DND-41 (cell line): Measurements from ENCODE around the gene ZNF214.

ENCODE experiments used
- ATAC-seq: fragments of 200-7000 bp; cut with Tn5 transposase; 3 replicates; pipeline ENCODE4 v1.9.1; 2021; ENCODE audit warnings: low read depth; ENCODE audit not compliant: insufficient read depth
- DNase-seq: peaks from one replicate; pipeline ENCODE4 v3.0.0-alpha.2; 2020
- H2AFZ ChIP-seq: 2 replicates; pipeline ENCODE4 v1.6.0; 2012; ENCODE audit warnings: low read depth, low read length
- H3K27ac ChIP-seq: 2 replicates; pipeline ENCODE4 v1.5.1; 2012; ENCODE audit warnings: low read length, inconsistent platforms
- H3K27me3 ChIP-seq: fragments of 200-600 bp; sonication (generic); 2 replicates; pipeline ENCODE4 v1.6.0; 2012; ENCODE audit warnings: low read length, mild to moderate bottlenecking, inconsistent platforms; ENCODE audit not compliant: insufficient read depth, poor library complexity
- H3K36me3 ChIP-seq: 2 replicates; pipeline ENCODE4 v1.5.1; 2012; ENCODE audit warnings: low read length, inconsistent platforms; ENCODE audit not compliant: insufficient read depth
- H3K4me1 ChIP-seq: 2 replicates; pipeline ENCODE4 v1.5.1; 2012; ENCODE audit warnings: mild to moderate bottlenecking, low read length; ENCODE audit not compliant: insufficient read depth
- H3K4me2 ChIP-seq: 2 replicates; pipeline ENCODE4 v1.6.0; 2012; ENCODE audit warnings: mild to moderate bottlenecking, moderate library complexity, low read length, inconsistent platforms; ENCODE audit not compliant: insufficient read depth
- H3K4me3 ChIP-seq, 2 experiments: fragments of 200-600 bp in 1 of 2; shearing (Covaris generic) in 1 of 2; 2 replicates each; pipeline ENCODE4 v1.5.1; 2012 to 2016; ENCODE audit warnings: inconsistent platforms in 2 of 2, low read length in 2 of 2, mild to moderate bottlenecking in 2 of 2, low read depth in 1 of 2, moderate library complexity in 1 of 2
- H3K79me2 ChIP-seq: 2 replicates; pipeline ENCODE4 v1.6.0; 2012; ENCODE audit warnings: low read length, inconsistent platforms; ENCODE audit not compliant: insufficient read depth
- H3K9ac ChIP-seq: 2 replicates; pipeline ENCODE4 v1.6.0; 2012; ENCODE audit warnings: low read depth, mild to moderate bottlenecking, inconsistent platforms, low read length, moderate library complexity
- H3K9me3 ChIP-seq: 2 replicates; pipeline ENCODE4 v1.5.1; 2012; ENCODE audit warnings: low read length, moderate library complexity, mild to moderate bottlenecking, inconsistent platforms; ENCODE audit not compliant: insufficient read depth, severe bottlenecking
- H4K20me1 ChIP-seq: 2 replicates; pipeline ENCODE4 v1.6.0; 2012; ENCODE audit warnings: low read length; ENCODE audit not compliant: insufficient read depth
- EZH2 ChIP-seq: IDR thresholded peaks from 3 replicates; pipeline ENCODE4 v1.6.1; 2012; ENCODE audit warnings: borderline replicate concordance, low read depth, mild to moderate bottlenecking, moderate library complexity, low read length, inconsistent platforms; ENCODE audit not compliant: severe bottlenecking
- TF ChIP-seq, protein P1 (sequence below): IDR thresholded peaks from 2 replicates; pipeline ENCODE4 v1.5.1; 2012; ENCODE audit warnings: borderline replicate concordance, low read length, moderate library complexity, mild to moderate bottlenecking; ENCODE audit not compliant: poor library complexity, severe bottlenecking; ENCODE audit errors: extremely low read depth

ZNF214 gene

GRCh38 chr11:7004482-7004881 lies 15.7 kb downstream of the ZNF214 start:
- Histone ChIP-seq H4K20me1 (no peaks in the 10 kb centered on the region), H3K4me3 (no peak overlapping the region), H3K36me3 (no peaks in the 10 kb centered on the region), H3K79me2 (no peaks in the 10 kb centered on the region), H3K9me3 (no peaks in the 10 kb centered on the region), H3K4me1 (no peaks in the 10 kb centered on the region), H3K27me3 (no peaks in the 10 kb centered on the region), H3K27ac (no peak overlapping the region), H2AFZ (no peak overlapping the region), H3K9ac (no peak overlapping the region), H3K4me2 (no peak overlapping the region)
- no peak for DNase-seq
- TF ChIP-seq EZH2 = no peak
- TF ChIP-seq, protein P1, sequence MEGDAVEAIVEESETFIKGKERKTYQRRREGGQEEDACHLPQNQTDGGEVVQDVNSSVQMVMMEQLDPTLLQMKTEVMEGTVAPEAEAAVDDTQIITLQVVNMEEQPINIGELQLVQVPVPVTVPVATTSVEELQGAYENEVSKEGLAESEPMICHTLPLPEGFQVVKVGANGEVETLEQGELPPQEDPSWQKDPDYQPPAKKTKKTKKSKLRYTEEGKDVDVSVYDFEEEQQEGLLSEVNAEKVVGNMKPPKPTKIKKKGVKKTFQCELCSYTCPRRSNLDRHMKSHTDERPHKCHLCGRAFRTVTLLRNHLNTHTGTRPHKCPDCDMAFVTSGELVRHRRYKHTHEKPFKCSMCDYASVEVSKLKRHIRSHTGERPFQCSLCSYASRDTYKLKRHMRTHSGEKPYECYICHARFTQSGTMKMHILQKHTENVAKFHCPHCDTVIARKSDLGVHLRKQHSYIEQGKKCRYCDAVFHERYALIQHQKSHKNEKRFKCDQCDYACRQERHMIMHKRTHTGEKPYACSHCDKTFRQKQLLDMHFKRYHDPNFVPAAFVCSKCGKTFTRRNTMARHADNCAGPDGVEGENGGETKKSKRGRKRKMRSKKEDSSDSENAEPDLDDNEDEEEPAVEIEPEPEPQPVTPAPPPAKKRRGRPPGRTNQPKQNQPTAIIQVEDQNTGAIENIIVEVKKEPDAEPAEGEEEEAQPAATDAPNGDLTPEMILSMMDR = no peak
- ATAC-seq = no peak; the same call in 2 of the 3 replicates

- H4K20me1 ChIP-seq = no peaks in the 10 kb centered on the region
- no peaks in the 10 kb centered on the region for H3K36me3 ChIP-seq
- H3K9me3 ChIP-seq = no peaks in the 10 kb centered on the region
- peaks cover 3% of the 10 kb centered on the region for H3K27me3 ChIP-seq
- H3K79me2 ChIP-seq = no peaks in the 10 kb centered on the region
- no peak overlapping the region for H3K27ac ChIP-seq
- no peak overlapping the region for H3K4me3 ChIP-seq
- H2AFZ ChIP-seq = no peak overlapping the region
- no peak overlapping the region for H3K9ac ChIP-seq
- ATAC-seq (no peak), DNase-seq (no peak)
- H3K4me2 ChIP-seq = no peak overlapping the region
- no peaks in the 10 kb centered on the region for H3K4me1 ChIP-seq
- TF ChIP-seq, protein P1 = no peak
- TF ChIP-seq EZH2 = no peak
Measured at GRCh38 chr11:6995703-6996102, 24.4 kb downstream of the ZNF214 start.

- Histone ChIP-seq H3K9ac (no peak overlapping the region), H3K4me2 (no peak overlapping the region), H3K4me1 (no peaks in the 10 kb centered on the region), H4K20me1 (no peaks in the 10 kb centered on the region), H3K27ac (no peak overlapping the region), H3K4me3 (no peak overlapping the region), H2AFZ (no peak overlapping the region), H3K27me3 (peaks cover 3% of the 10 kb centered on the region), H3K9me3 (no peaks in the 10 kb centered on the region), H3K36me3 (no peaks in the 10 kb centered on the region), H3K79me2 (no peaks in the 10 kb centered on the region)
- DNase-seq (no peak), ATAC-seq (no peak)
- TF ChIP-seq EZH2 = no peak
Measured at GRCh38 chr11:6992457-6993417, 27.4 kb downstream of the ZNF214 start.

- Histone ChIP-seq H3K27ac (no peak overlapping the region), H3K4me3 (no peak overlapping the region), H3K27me3 (peaks cover 3% of the 10 kb centered on the region), H3K79me2 (no peaks in the 10 kb centered on the region), H3K9ac (no peak overlapping the region), H3K4me2 (no peak overlapping the region), H3K4me1 (no peaks in the 10 kb centered on the region), H3K36me3 (no peaks in the 10 kb centered on the region), H4K20me1 (no peaks in the 10 kb centered on the region), H3K9me3 (no peaks in the 10 kb centered on the region), H2AFZ (no peak overlapping the region)
- DNase-seq = no peak
- no peak for TF ChIP-seq EZH2
- TF ChIP-seq, protein P1 = no peak
- ATAC-seq = no peak
Measured at GRCh38 chr11:6992026-6992425, 28.1 kb downstream of the ZNF214 start.
